HFF-Myc (cell line): Measurements from ENCODE around the gene FBXO17.

Experiments used
- DNase-seq: peaks from one replicate; pipeline ENCODE4 v3.0.0-alpha.2; 2011; ENCODE audit warnings: low read depth; ENCODE audit errors: extremely low read depth
- H3K4me3 ChIP-seq: replicated peaks from 2 replicates; pipeline ENCODE4 v1.5.1; 2011; ENCODE audit warnings: low read depth, mild to moderate bottlenecking, control low read depth, low read length
- TF ChIP-seq, protein P1 (sequence below): IDR thresholded peaks from 2 replicates; pipeline ENCODE4 v1.5.1; 2012; ENCODE audit warnings: mild to moderate bottlenecking, low read depth, low read length, control low read depth; ENCODE audit errors: missing control alignments

FBXO17 gene, protein sequence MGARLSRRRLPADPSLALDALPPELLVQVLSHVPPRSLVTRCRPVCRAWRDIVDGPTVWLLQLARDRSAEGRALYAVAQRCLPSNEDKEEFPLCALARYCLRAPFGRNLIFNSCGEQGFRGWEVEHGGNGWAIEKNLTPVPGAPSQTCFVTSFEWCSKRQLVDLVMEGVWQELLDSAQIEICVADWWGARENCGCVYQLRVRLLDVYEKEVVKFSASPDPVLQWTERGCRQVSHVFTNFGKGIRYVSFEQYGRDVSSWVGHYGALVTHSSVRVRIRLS

DNA sequence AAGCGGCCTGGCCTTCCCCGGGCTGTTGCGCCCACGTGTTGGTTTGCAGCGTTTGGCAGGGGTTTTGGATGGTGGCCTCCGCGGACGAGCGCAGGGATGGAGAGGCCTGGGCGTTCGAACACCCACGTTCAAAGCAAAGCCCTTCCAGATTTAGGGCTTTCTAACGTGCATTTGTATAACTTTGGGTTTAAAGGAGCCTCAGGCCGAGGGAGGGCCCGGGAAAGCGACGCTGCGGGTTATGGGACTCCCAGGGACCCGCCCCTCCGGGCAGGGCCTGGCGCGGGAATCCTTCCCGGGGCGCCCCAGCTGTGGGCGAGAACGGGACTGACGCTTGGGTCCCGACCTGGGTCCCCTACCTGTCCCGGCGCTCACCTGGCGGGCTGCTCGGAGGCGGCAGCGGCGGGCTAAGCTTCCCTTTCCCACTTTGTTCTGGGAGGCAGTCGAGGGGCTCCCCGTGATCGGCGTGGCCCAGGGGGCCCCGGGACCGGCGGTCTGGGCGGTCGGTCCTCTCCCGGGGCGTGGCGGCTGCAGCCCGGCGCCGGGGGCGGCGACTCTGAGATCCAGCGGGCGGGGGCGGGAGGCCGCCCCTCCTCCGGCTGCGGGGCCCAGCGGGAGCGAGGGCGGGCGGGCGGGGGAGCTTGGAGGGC is at the start of gene FBXO17:
Gene FBXO17, minus strand, starts transcription at position 529 of the 647 bp plus-strand sequence. CDS start 25,423 bp downstream, outside the sequence.
- TF ChIP-seq, protein P1, sequence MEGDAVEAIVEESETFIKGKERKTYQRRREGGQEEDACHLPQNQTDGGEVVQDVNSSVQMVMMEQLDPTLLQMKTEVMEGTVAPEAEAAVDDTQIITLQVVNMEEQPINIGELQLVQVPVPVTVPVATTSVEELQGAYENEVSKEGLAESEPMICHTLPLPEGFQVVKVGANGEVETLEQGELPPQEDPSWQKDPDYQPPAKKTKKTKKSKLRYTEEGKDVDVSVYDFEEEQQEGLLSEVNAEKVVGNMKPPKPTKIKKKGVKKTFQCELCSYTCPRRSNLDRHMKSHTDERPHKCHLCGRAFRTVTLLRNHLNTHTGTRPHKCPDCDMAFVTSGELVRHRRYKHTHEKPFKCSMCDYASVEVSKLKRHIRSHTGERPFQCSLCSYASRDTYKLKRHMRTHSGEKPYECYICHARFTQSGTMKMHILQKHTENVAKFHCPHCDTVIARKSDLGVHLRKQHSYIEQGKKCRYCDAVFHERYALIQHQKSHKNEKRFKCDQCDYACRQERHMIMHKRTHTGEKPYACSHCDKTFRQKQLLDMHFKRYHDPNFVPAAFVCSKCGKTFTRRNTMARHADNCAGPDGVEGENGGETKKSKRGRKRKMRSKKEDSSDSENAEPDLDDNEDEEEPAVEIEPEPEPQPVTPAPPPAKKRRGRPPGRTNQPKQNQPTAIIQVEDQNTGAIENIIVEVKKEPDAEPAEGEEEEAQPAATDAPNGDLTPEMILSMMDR, result no peak
- no peak for DNase-seq
- H3K4me3 ChIP-seq, result peak within 1 kb of the TSS; percentile 67

DNA sequence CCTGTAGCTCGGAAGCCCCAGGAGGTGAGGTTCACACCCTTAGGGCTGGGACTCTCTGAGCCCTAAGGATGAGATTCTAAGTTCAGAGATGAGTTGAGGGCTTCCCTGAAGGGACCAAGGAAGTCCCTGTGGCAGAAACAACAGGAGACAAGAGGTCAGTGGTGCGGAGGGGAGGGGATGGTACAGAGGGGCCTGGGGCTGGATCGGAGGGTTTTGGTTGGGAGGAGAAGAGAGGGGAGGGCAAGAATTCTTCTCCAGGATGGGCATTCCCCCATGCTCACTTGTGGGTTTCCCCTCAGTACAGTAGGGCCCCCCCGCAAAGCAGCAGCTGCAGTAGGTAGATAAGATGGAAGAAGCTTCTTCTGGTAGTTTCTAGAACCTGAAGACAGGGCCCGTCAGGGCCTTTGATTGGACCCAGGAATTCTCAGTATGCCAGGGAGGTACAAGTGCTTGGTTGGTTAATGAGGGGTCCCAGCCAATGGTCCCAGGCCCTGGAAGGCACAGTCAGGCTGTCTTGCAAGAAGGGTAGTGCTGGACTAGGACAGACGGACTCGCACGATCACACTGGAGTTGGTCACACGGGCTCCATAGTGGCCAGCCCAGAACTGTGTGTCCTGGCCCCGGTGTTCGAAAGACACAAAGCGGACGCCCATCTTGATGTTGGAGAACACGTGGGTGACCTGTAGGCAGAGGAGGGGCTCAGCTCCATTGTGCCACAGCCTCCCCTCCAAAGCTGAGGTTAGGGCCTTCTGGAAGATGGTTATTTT is 49.5 kb upstream of the FBXO17 start:
- TF ChIP-seq, protein P1, result no peak
- no peak overlapping the region for H3K4me3 ChIP-seq
- DNase-seq, result no peak

DNA sequence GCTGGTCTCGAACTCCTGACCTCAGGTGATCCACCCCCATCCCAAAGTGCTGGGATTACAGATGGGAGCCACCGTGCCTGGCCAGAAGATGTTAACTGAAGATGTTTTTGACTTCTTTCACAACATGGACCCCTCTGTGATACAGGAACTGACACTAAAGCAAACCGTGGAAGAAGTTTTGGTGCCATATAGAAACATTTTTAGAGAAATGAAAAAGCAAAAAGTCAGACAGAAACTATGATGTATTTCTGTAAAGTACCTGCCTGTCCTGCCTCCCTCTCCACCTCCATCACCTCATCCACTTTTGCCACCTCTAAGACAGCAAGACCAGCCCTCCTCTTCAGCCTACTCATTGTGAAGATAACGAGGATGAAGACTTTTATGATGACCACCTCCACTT is 45.5 kb upstream of the FBXO17 start:
- TF ChIP-seq, protein P1, result no peak
- H3K4me3 ChIP-seq, result no peak overlapping the region
- DNase-seq, result no peak

DNA sequence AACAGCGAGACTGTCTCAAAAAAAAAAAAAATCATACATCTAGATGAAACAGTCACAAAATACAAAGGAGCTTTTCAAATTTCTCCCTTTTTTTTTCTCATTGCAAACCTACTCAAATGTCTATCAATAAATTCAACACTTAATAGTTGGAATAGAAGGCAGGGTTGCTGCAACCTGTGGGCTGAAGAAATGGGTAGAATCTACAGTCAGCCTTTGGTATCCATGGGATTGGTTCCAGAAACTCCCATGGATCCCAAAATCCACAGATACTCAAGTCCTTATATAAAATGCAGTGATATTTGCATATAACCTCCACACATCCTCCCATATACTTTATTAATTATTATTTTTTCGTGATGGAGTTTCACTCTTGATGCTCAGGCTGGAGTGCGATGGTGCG is 42.1 kb upstream of the FBXO17 start:
- TF ChIP-seq, protein P1, result no peak
- H3K4me3 ChIP-seq, result no peak overlapping the region
- DNase-seq, result no peak

DNA sequence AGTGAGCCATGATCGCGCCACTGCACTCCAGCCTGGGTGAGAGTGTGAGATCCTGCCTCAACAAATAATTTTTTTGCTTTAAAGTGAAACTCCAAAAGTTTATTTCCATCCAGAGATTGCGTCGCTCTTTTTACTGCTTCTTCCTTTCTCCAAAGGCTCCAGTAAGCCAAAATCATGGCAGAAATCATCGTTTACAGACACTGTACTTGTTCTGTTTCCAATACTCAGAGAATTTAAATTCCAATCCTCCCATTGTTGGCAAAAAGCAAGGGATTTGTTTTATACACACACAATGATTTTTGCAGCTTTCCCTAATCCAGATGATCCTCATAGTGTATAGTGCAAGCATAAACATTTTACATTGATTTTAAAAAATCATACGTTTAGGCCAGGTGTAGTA is 41.5 kb upstream of the FBXO17 start:
- no peak overlapping the region for H3K4me3 ChIP-seq
- TF ChIP-seq, protein P1, result no peak
- DNase-seq, result no peak

DNA sequence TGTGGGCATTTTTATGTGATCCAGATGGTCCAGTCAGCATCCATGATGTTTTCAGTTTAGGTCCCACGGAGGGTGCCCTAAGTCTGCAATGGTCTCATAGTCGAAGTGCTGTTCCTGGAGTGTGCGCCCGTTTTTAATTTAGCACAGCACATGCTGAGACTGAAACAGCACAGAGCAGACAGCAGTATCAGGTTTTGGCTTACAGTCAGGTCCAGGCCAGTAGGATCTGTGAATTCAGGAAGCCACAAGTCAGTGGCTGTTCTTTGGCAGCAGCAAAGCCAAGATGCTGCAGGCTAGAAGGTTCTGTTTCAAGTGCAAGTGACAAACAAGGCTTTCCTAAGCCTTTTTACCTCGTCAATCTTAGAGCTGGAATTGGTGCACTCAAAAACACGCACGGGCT is 38.5 kb upstream of the FBXO17 start:
- DNase-seq, result no peak
- H3K4me3 ChIP-seq, result no peak overlapping the region
- TF ChIP-seq, protein P1, result no peak
